ENCODE measurements around the gene DNAJC18.

Gene DNAJC18

GRCh38 chr5:139425497-139425896 is 13.8 kb downstream of the DNAJC18 start:
- H3K9ac ChIP-seq (ENCODE audit: low read length), result no peak overlapping the region
- no peak overlapping the region for H3K4me3 ChIP-seq (ENCODE audit: insufficient read depth in 1 of 2, low read depth in 1 of 2, low read length in 2 of 2)
- H2BK12ac ChIP-seq (ENCODE audit: low read length in 2 of 2), result no peak overlapping the region
- no peak overlapping the region for H2AK5ac ChIP-seq (ENCODE audit: low read length, severe bottlenecking)
- H3K27me3 ChIP-seq (ENCODE audit: control insufficient read depth in 1 of 2, insufficient read depth in 1 of 2, low read length in 2 of 2), result no peaks in the 10 kb centered on the region
- no peak overlapping the region for H2AFZ ChIP-seq (ENCODE audit: low read depth, low read length)
- H3K14ac ChIP-seq (ENCODE audit: low read length in 2 of 2), result no peak overlapping the region
- no peak overlapping the region for H2BK5ac ChIP-seq (ENCODE audit: low read depth, low read length, poor library complexity, severe bottlenecking)
- no peak overlapping the region for H3K27ac ChIP-seq (ENCODE audit: low read length, poor library complexity, severe bottlenecking)
- peaks cover 6% of the 10 kb centered on the region for H3K4me1 ChIP-seq (ENCODE audit: control insufficient read depth, insufficient read depth, low read depth, low read length)
- no peak overlapping the region for H3K4ac ChIP-seq (ENCODE audit: low read depth in 1 of 2, low read length in 2 of 2)
- WGBS, result 98% methylated on average over 4 of the region's 5 CpGs
- no peaks in the 10 kb centered on the region for H3K9me3 ChIP-seq (ENCODE audit: control insufficient read depth, low read length)
- H4K8ac ChIP-seq (ENCODE audit: low read length), result no peak overlapping the region
- DNase-seq, result no peak
- peaks cover 14 to 47% of the 10 kb centered on the region in 2 experiments for H3K36me3 ChIP-seq (ENCODE audit: control insufficient read depth in 1 of 2, insufficient read depth in 2 of 2, low read depth in 1 of 2, low read length in 2 of 2)
- H2BK15ac ChIP-seq (ENCODE audit: low read depth, poor library complexity, severe bottlenecking), result no peak overlapping the region
- no peak overlapping the region for H4K91ac ChIP-seq (ENCODE audit: low read length)
- H3K23ac ChIP-seq (ENCODE audit: low read length in 2 of 2), result no peak overlapping the region
- H2BK120ac ChIP-seq (ENCODE audit: low read depth, low read length), result no peak overlapping the region
- H3K18ac ChIP-seq (ENCODE audit: low read depth in 1 of 2, low read length in 2 of 2), result no peak overlapping the region
- no peak overlapping the region for H3K4me2 ChIP-seq (ENCODE audit: low read length, poor library complexity, severe bottlenecking)
- H3K79me1 ChIP-seq (replicated peaks; ENCODE audit: low read length, poor library complexity, severe bottlenecking), result peaks cover 1% of the 10 kb centered on the region

- peak; percentile 77 for DNase-seq
- Histone ChIP-seq H3K4me3 (ENCODE audit: insufficient read depth in 1 of 2, low read depth in 1 of 2, low read length in 2 of 2) (no peak overlapping the region), H2BK120ac (ENCODE audit: low read depth, low read length) (no peak overlapping the region), H3K23ac (ENCODE audit: low read length in 2 of 2) (no peak overlapping the region), H3K36me3 (ENCODE audit: control insufficient read depth in 1 of 2, insufficient read depth in 2 of 2, low read depth in 1 of 2, low read length in 2 of 2) (peaks cover 21 to 62% of the 10 kb centered on the region in 2 experiments), H3K4ac (ENCODE audit: low read depth in 1 of 2, low read length in 2 of 2) (no peak overlapping the region), H3K27ac (ENCODE audit: low read length, poor library complexity, severe bottlenecking) (no peak overlapping the region), H4K91ac (ENCODE audit: low read length) (no peak overlapping the region), H2BK12ac (ENCODE audit: low read length in 2 of 2) (no peak overlapping the region), H3K4me1 (ENCODE audit: control insufficient read depth, insufficient read depth, low read depth, low read length) (peaks cover 8% of the 10 kb centered on the region), H2AFZ (ENCODE audit: low read depth, low read length) (no peak overlapping the region), H3K4me2 (ENCODE audit: low read length, poor library complexity, severe bottlenecking) (peak overlapping the region; percentile 8), H4K8ac (ENCODE audit: low read length) (no peak overlapping the region), H3K9me3 (ENCODE audit: control insufficient read depth, low read length) (no peaks in the 10 kb centered on the region), H3K79me1 (replicated peaks; ENCODE audit: low read length, poor library complexity, severe bottlenecking) (peaks cover 3% of the 10 kb centered on the region), H3K18ac (ENCODE audit: low read depth in 1 of 2, low read length in 2 of 2) (no peak overlapping the region), H2BK15ac (ENCODE audit: low read depth, poor library complexity, severe bottlenecking) (no peak overlapping the region), H3K9ac (ENCODE audit: low read length) (peak overlapping the region; percentile 64), H2AK5ac (ENCODE audit: low read length, severe bottlenecking) (no peak overlapping the region), H3K14ac (ENCODE audit: low read length in 2 of 2) (no peak overlapping the region), H2BK5ac (ENCODE audit: low read depth, low read length, poor library complexity, severe bottlenecking) (no peak overlapping the region), H3K27me3 (ENCODE audit: control insufficient read depth in 1 of 2, insufficient read depth in 1 of 2, low read length in 2 of 2) (no peaks in the 10 kb centered on the region)
- WGBS, result 38% methylated on average over 3 of the region's 5 CpGs
Observed at GRCh38 chr5:139422307-139422893, 16.9 kb downstream of the DNAJC18 start.

- H2BK12ac ChIP-seq (ENCODE audit: low read length in 2 of 2), result no peak overlapping the region
Observed at GRCh38 chr5:139419226-139420192, 19.8 kb downstream of the DNAJC18 start.

GRCh38 chr5:139418793-139419192 is 20.5 kb downstream of the DNAJC18 start:
- no peak overlapping the region for H3K14ac ChIP-seq (ENCODE audit: low read length in 2 of 2)
- no peak overlapping the region for H4K91ac ChIP-seq (ENCODE audit: low read length)
- no peak overlapping the region for H2BK15ac ChIP-seq (ENCODE audit: low read depth, poor library complexity, severe bottlenecking)
- no peak overlapping the region for H3K18ac ChIP-seq (ENCODE audit: low read depth in 1 of 2, low read length in 2 of 2)
- peaks cover 1% of the 10 kb centered on the region for H3K79me1 ChIP-seq (replicated peaks; ENCODE audit: low read length, poor library complexity, severe bottlenecking)
- H3K9ac ChIP-seq (ENCODE audit: low read length), result no peak overlapping the region
- H3K36me3 ChIP-seq (ENCODE audit: control insufficient read depth in 1 of 2, insufficient read depth in 2 of 2, low read depth in 1 of 2, low read length in 2 of 2), result peaks cover 29 to 66% of the 10 kb centered on the region in 2 experiments
- no peak overlapping the region for H3K23ac ChIP-seq (ENCODE audit: low read length in 2 of 2)
- no peak overlapping the region for H3K4ac ChIP-seq (ENCODE audit: low read depth in 1 of 2, low read length in 2 of 2)
- H3K4me2 ChIP-seq (ENCODE audit: low read length, poor library complexity, severe bottlenecking), result no peak overlapping the region
- no peak overlapping the region for H2BK12ac ChIP-seq (ENCODE audit: low read length in 2 of 2)
- no peak for DNase-seq
- H2BK5ac ChIP-seq (ENCODE audit: low read depth, low read length, poor library complexity, severe bottlenecking), result no peak overlapping the region
- no peak overlapping the region for H3K4me3 ChIP-seq (ENCODE audit: insufficient read depth in 1 of 2, low read depth in 1 of 2, low read length in 2 of 2)
- H3K9me3 ChIP-seq (ENCODE audit: control insufficient read depth, low read length), result no peaks in the 10 kb centered on the region
- no peak overlapping the region for H2BK120ac ChIP-seq (ENCODE audit: low read depth, low read length)
- 92% methylated on average over 1 of the region's 1 CpG for WGBS
- H4K8ac ChIP-seq (ENCODE audit: low read length), result no peak overlapping the region
- no peak overlapping the region for H2AK5ac ChIP-seq (ENCODE audit: low read length, severe bottlenecking)
- H3K27ac ChIP-seq (ENCODE audit: low read length, poor library complexity, severe bottlenecking), result no peak overlapping the region
- H3K4me1 ChIP-seq (ENCODE audit: control insufficient read depth, insufficient read depth, low read depth, low read length), result peaks cover 8% of the 10 kb centered on the region
- H2AFZ ChIP-seq (ENCODE audit: low read depth, low read length), result no peak overlapping the region
- no peaks in the 10 kb centered on the region for H3K27me3 ChIP-seq (ENCODE audit: control insufficient read depth in 1 of 2, insufficient read depth in 1 of 2, low read length in 2 of 2)

More at GRCh38 chr5:139419226-139420192, 19.8 kb downstream of the DNAJC18 start:
- Histone ChIP-seq H3K9ac (ENCODE audit: low read length) (no peak overlapping the region), H3K9me3 (ENCODE audit: control insufficient read depth, low read length) (no peaks in the 10 kb centered on the region), H3K4me2 (ENCODE audit: low read length, poor library complexity, severe bottlenecking) (no peak overlapping the region), H3K79me1 (replicated peaks; ENCODE audit: low read length, poor library complexity, severe bottlenecking) (peaks cover 3% of the 10 kb centered on the region), H4K91ac (ENCODE audit: low read length) (peak overlapping the region; percentile 47), H3K18ac (ENCODE audit: low read depth in 1 of 2, low read length in 2 of 2) (no peak overlapping the region), H2BK120ac (ENCODE audit: low read depth, low read length) (no peak overlapping the region), H3K23ac (ENCODE audit: low read length in 2 of 2) (no peak overlapping the region), H2AFZ (ENCODE audit: low read depth, low read length) (no peak overlapping the region), H2BK5ac (ENCODE audit: low read depth, low read length, poor library complexity, severe bottlenecking) (no peak overlapping the region), H3K14ac (ENCODE audit: low read length in 2 of 2) (no peak overlapping the region), H3K36me3 (ENCODE audit: control insufficient read depth in 1 of 2, insufficient read depth in 2 of 2, low read depth in 1 of 2, low read length in 2 of 2) (peaks cover 32 to 63% of the 10 kb centered on the region in 2 experiments), H3K4ac (ENCODE audit: low read depth in 1 of 2, low read length in 2 of 2) (no peak overlapping the region), H3K4me1 (ENCODE audit: control insufficient read depth, insufficient read depth, low read depth, low read length) (peaks cover 8% of the 10 kb centered on the region), H3K27me3 (ENCODE audit: control insufficient read depth in 1 of 2, insufficient read depth in 1 of 2, low read length in 2 of 2) (no peaks in the 10 kb centered on the region), H2AK5ac (ENCODE audit: low read length, severe bottlenecking) (no peak overlapping the region), H3K27ac (ENCODE audit: low read length, poor library complexity, severe bottlenecking) (no peak overlapping the region), H3K4me3 (ENCODE audit: insufficient read depth in 1 of 2, low read depth in 1 of 2, low read length in 2 of 2) (no peak overlapping the region), H4K8ac (ENCODE audit: low read length) (no peak overlapping the region), H2BK15ac (ENCODE audit: low read depth, poor library complexity, severe bottlenecking) (no peak overlapping the region)
- DNase-seq, result no peak
- WGBS, result 92% methylated on average over 8 of the region's 9 CpGs
